Cardiac fibroblast (primary cell): ENCODE results near the gene SRSF7.

ENCODE experiments used
- DNase-seq, 2 donors: peaks; one replicate each; pipeline versions ENCODE4 v3.0.0 to v3.0.0-alpha.2; 2010; ENCODE audit warnings: low read depth in 2 of 2
- H3K4me3 ChIP-seq, 2 donors: replicated peaks in 1 of 2; 1 replicate in 1 of 2; 2 replicates in 1 of 2; pipeline ENCODE4 v1.5.1; 2011; ENCODE audit warnings: low read depth in 2 of 2, low read length in 2 of 2, mild to moderate bottlenecking in 2 of 2, moderate library complexity in 1 of 2
- TF ChIP-seq, protein P1 (sequence below): IDR thresholded peaks from one replicate; pipeline ENCODE4 v1.5.1; 2011; ENCODE audit warnings: low read depth, mild to moderate bottlenecking, low read length, inconsistent platforms

The SRSF7 gene

DNA sequence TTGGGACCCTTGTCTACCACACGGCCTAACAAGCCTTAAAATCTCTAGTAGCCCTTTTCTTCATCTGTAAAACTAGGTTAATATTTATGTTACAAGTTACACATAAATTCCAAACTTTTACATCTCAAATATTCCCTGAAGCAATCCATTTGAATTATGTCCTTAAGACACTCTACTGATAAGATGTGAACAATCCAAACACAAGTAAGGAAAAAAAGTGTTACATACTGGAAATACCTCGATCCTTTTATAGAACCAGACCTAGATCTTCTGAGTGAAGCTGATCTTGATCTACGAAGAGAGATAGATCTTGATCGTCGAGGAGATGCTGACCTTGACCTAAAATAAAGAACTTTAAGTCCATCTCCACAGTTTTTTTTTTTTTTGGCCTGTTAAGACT lies 3.3 kb downstream of the SRSF7 start:
- H3K4me3 ChIP-seq, result no peak overlapping the region
- DNase-seq, result no peak
- TF ChIP-seq, protein P1, sequence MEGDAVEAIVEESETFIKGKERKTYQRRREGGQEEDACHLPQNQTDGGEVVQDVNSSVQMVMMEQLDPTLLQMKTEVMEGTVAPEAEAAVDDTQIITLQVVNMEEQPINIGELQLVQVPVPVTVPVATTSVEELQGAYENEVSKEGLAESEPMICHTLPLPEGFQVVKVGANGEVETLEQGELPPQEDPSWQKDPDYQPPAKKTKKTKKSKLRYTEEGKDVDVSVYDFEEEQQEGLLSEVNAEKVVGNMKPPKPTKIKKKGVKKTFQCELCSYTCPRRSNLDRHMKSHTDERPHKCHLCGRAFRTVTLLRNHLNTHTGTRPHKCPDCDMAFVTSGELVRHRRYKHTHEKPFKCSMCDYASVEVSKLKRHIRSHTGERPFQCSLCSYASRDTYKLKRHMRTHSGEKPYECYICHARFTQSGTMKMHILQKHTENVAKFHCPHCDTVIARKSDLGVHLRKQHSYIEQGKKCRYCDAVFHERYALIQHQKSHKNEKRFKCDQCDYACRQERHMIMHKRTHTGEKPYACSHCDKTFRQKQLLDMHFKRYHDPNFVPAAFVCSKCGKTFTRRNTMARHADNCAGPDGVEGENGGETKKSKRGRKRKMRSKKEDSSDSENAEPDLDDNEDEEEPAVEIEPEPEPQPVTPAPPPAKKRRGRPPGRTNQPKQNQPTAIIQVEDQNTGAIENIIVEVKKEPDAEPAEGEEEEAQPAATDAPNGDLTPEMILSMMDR, result no peak

DNA sequence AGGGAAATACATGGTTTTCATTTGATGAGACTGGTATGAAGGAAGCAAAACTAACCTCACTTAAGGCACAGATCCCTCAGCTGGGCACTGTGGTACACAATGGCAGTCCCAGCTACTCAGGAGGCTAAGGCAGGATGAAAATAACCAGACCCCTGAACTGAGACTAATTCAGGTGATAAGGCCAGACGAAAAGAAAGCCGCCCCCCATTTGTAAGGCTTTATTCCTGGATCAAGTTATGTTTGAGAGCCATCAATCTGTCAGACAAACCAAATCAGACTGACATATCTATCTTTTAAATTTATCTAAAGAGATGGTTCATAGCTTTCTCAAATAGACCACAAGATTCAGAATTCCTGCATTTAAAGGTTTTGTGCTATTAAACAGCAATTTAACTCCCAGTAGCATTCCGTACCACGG lies 4.1 kb downstream of the SRSF7 start:
- no peak for DNase-seq
- no peak overlapping the region for H3K4me3 ChIP-seq
- TF ChIP-seq, protein P1, result no peak

DNA sequence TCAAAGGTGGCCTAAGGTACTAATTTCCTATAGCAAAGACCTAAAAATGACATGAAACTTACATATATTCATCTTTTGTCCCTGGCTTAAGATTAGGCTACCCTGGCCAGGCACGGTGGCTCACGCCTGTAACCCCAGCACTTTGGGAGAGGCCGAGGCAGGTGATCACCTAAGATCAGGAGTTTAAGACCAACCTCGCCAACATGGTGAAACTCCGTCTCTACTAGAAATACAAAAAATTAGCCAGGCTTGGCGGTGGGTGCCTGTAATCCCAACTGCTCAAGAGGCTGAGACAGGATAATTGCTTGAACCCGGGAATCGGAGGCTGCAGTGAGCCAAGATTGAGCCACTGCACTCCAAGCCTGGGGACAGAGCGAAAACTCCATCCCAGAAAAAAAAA lies 5.9 kb downstream of the SRSF7 start:
- TF ChIP-seq, protein P1, result no peak
- no peak for DNase-seq
- no peak overlapping the region for H3K4me3 ChIP-seq

DNA sequence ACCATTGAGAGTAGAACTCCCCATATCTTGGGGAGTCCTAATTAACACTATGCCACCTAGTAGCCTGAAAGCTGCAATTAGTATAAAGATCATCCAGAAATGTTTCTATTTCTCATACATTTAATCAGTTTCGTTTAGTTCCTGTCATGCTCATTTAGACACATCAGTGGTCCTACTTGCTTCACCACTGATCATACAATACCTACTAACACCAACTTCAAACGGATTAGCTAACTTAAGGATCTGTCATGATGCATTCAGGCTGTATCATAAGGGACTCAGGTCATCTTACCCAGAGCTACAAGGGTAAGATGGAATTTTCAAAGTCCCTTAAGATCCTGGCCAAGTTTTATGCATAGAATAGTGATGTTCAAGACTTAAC lies 6.8 kb downstream of the SRSF7 start:
- TF ChIP-seq, protein P1, result no peak
- no peak overlapping the region for H3K4me3 ChIP-seq
- DNase-seq, result no peak

DNA sequence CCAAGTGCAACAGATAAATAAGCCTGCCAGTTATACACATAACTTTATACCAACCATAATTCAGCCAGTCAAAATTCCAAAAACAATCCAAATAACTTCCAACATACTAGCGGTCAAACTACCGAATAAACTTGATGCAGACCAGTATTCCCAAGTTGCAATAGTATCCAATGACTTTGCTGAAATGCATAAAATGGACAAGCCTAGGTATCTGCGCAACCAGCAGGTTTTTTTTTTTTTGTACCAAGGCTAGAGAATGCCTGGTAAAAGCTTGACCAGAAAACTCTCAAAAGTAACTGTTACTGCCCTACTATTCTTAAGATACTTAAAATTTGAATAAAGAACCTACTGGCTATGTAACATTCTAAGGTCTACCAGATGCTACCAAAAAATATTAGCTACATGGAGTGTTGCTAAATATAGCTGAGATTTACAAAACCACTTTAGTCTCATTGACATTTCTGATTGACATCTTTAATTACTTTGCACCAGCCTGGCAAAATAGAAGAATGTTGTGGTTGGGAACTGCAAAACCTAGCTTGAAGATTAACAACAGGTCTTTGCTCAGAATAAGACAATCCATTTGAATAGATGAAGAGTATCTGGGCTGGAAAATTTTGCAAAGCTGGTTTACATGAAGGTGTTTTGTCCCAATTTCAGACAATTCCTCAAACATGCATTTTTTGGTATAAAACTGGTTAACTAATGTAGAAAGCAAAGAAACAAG lies 7.3 kb downstream of the SRSF7 start:
- TF ChIP-seq, protein P1, result no peak
- H3K4me3 ChIP-seq, result no peak overlapping the region
- no peak for DNase-seq

DNA sequence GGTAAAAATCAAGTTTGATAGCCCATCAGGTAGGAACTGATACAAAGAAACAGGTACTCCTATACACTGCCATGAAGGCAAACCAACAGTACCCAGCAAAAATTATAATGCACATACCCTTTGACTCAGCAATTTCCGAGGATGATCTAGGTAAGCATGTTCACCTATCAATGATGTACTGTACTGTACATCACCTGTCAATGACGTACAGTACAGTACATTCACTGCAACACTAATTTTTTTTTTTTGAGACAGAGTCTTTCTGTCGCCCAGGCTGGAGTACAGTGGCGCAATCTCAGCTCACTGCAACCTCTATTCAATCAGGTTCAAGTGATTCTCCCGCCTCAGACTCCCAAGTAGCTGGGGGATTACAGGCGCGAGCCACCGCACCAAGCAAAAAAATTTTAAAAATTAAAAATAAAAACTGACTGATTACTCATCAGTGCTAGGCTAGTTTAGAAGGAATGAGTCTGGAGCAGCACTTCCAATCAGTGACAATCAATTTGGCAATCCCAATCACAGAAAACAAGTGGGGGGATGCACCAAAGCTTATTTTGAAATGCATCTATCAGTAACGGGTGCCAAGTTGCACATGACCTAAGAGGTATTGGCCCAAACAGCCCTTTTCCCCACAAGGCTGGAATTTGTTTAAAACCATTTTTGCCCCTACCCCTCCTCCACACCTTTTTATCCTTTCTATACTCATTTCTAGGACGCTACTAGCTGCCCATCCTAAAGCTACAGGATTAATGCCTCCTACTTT lies 8.2 kb downstream of the SRSF7 start:
- DNase-seq, result no peak
- TF ChIP-seq, protein P1, result no peak
- H3K4me3 ChIP-seq, result no peak overlapping the region
